ENCODE measurements around the gene UPK3A.
"Not testable (repeated sequence)": the region's sequence is repeated elsewhere in the genome, so short reads cannot be mapped to it uniquely, and the experiment has no call there.

UPK3A gene

GRCh38 chr22:45259754-45260394 is 24.9 kb upstream of the UPK3A start:
- peak; percentile 53 for DNase-seq

DNA sequence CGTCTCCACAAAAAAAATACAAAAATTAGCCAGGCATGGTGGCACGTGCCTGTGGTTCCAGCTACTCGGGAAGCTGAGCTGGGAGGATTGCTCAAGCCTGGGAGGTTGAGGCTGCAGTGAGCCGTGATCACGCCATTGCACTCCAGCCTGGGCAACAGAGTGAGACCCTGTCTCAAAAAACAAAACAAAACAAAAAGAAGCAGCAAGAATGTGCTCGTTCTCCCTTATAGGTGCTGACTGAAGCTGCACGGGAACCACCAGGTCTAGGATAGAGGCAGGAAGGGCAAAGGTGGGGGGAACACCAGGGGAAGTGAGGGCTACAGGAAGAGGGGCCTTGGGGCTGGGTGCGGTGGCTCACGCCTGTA is 24.4 kb upstream of the UPK3A start:
- DNase-seq: not testable (repeated sequence)

- no peak for DNase-seq
Measured at GRCh38 chr22:45261407-45262088, 23.2 kb upstream of the UPK3A start.

- DNase-seq: no peak
Measured at GRCh38 chr22:45262195-45262930, 22.4 kb upstream of the UPK3A start.

GRCh38 chr22:45262931-45263462 is 21.8 kb upstream of the UPK3A start:
- no peak for DNase-seq

GRCh38 chr22:45263463-45264269 is 21.1 kb upstream of the UPK3A start:
- peak; percentile 92 for DNase-seq

GRCh38 chr22:45265535-45265934 is 19.2 kb upstream of the UPK3A start:
- no peak for DNase-seq

GRCh38 chr22:45268167-45268957 is 16.4 kb upstream of the UPK3A start:
- DNase-seq: peak; percentile 94

GRCh38 chr22:45268958-45269844 is 15.5 kb upstream of the UPK3A start:
- peak; percentile 89 for DNase-seq

DNA sequence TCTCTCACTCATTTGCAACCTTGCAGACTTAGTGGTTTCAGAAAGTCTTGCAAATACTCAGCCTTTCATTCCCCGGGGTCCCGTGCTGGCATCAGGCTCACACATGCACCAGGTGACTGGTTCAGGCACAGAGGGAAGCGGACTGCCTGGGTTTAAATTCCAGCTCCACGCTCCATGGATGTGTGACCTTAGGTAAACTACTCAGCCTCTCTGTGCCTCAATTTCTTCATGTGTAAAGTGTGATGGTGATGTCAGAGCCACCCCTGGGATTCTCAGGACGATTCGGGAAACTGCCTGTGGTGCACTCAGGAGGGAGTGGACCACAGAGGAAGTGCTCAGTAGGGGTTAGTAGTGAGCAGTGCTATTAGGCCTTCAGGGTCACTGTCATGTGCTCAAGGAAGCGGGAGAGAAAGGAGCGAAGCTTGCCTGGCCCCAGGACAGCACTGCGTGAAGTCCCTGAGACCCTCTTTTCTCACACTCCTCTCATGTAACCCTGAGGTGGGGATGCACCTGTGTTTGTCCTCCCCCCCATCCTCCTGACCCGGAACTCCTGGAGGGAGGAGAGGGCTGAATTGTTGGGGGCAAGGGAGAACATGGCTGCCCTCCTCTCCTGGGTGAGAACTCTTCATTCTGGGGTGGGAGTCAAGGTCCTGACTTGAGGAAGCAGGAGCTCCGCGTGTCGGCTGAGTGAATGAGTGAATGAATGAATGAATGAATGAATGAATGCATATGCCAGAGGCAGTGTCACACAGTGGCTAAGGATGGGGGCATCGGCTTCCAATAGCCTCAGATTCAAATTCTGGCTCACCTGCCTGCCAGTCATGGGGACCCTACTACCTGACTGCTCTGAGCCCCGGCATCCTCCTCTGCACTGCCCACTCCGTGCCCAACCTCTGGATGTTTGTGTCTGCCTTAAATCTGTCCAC is 14.4 kb upstream of the UPK3A start:
- DNase-seq: peak; percentile 39

GRCh38 chr22:45271667-45272201 is 13.0 kb upstream of the UPK3A start:
- peak; percentile 46 for DNase-seq

- peak; percentile 37 for DNase-seq
Measured at GRCh38 chr22:45272498-45272897, 12.3 kb upstream of the UPK3A start.

GRCh38 chr22:45273452-45274075 is 11.2 kb upstream of the UPK3A start:
- peak; percentile 43 for DNase-seq

GRCh38 chr22:45276507-45277105 is 8.1 kb upstream of the UPK3A start:
- peak; percentile 51 for DNase-seq

DNA sequence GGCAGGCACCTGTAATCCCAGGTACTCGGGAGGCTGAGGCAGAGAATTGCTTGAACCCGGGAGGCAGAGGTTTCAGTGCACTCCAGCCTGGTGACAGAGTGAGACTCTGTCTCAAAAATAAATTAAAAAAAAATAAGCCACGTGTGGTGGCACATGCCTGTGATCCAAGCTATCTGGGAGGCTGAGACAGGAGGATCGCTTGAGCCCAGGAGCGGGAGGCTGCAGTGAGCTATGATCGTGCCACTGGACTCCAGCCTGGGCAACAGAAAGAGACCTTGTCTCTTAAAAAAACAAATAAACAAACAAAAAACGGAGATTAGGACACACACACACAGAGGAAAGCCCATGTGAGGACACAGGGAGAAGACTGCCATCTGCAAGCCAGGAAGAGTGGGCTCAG is 7.0 kb upstream of the UPK3A start:
- not testable (repeated sequence) for DNase-seq

- DNase-seq: no peak
Measured at GRCh38 chr22:45278125-45278524, 6.6 kb upstream of the UPK3A start.

GRCh38 chr22:45280587-45280980 is 4.2 kb upstream of the UPK3A start:
- no peak for DNase-seq

DNA sequence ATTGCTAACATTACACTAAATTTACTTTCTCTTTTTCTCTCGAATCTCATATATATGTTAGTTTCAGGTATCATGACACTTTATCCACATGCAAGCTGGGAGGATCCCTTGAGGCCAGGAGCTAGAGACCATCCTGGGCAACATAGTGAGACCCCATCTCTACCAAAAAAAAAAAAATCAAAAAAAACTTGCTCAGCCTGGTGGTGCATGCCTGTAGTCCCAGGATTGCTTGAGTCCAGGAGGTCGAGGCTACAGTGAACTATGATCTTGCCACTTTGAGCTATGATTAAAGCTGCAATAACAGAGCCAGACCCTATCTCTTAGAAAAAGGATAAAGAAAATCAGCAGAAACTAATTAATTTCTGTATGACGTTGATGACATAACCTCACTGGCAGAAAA is 3.7 kb upstream of the UPK3A start:
- no peak for DNase-seq
